A673 (cell line): ENCODE data around the gene GPHN.

ENCODE experiments used
- CTCF ChIP-seq: fragments of 300-800, 200-600 bp; sonication (generic); conservative IDR thresholded peaks from 2 replicates; pipeline ENCODE4 v1.5.1; 2017; ENCODE audit warnings: low read depth, mild to moderate bottlenecking, antibody characterized with exemption, low read length, moderate library complexity, mixed read lengths
- EZH2 ChIP-seq: fragments of 200-600 bp; sonication (generic); IDR thresholded peaks from 2 replicates; pipeline ENCODE4 v1.6.1; 2017; ENCODE audit warnings: borderline replicate concordance, low read depth, mild to moderate bottlenecking, mixed read lengths, antibody characterized with exemption, low read length; ENCODE audit not compliant: poor library complexity, severe bottlenecking

DNA sequence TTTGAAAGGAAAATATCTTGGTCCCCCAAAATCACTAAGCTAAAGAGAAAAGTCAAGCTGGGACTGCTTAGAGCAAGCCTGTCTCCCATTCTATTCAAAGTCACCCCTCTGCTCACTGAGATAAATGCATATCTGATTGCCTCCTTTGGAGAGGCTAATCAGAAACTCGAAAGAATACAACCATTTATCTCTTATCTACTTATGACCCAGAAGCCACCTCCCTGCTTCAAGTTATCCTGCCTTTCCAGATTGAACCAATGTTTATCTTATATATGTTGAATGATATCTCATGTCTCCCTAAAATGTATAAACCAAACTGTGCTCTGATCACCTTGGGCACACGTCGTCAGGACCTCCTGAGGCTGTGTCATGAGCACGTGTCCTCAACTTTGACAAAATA, 36.4 kb upstream of the GPHN start:
- TF ChIP-seq CTCF, result no peak
- TF ChIP-seq EZH2, result no peak
